ENCODE data around the gene PKLR.

GRCh38 chr1:155295183-155295941 is 5.9 kb downstream of the PKLR start:
- TF ChIP-seq, protein P1, sequence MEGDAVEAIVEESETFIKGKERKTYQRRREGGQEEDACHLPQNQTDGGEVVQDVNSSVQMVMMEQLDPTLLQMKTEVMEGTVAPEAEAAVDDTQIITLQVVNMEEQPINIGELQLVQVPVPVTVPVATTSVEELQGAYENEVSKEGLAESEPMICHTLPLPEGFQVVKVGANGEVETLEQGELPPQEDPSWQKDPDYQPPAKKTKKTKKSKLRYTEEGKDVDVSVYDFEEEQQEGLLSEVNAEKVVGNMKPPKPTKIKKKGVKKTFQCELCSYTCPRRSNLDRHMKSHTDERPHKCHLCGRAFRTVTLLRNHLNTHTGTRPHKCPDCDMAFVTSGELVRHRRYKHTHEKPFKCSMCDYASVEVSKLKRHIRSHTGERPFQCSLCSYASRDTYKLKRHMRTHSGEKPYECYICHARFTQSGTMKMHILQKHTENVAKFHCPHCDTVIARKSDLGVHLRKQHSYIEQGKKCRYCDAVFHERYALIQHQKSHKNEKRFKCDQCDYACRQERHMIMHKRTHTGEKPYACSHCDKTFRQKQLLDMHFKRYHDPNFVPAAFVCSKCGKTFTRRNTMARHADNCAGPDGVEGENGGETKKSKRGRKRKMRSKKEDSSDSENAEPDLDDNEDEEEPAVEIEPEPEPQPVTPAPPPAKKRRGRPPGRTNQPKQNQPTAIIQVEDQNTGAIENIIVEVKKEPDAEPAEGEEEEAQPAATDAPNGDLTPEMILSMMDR (IDR thresholded peaks at IDR 0.05; ENCODE audit: low read depth, low read length, poor library complexity, severe bottlenecking): no peak
- no peak for TF ChIP-seq EZH2phosphoT487 (IDR thresholded peaks at IDR 0.05; ENCODE audit: borderline replicate concordance, low read length)

All from DOHH2 (cell line).